ENCODE results near the gene NCCRP1.

- TF ChIP-seq CTCF (conservative IDR thresholded peaks at IDR 0.05; ENCODE audit: low read length) (no peak), EZH2phosphoT487 (IDR thresholded peaks at IDR 0.05; ENCODE audit: borderline replicate concordance, low read depth, low read length) (no peak)
Observed at GRCh38 chr19:39157997-39158389, 38.8 kb upstream of the NCCRP1 start.
